OCI-LY7 (cell line): ENCODE results near the gene PLXNB2.

Experiments
- CTCF ChIP-seq: fragments of 200-600 bp; sonication (generic); conservative IDR thresholded peaks from 2 replicates; pipeline ENCODE4 v1.5.1; 2014; ENCODE audit warnings: mild to moderate bottlenecking, antibody characterized with exemption, low read length, moderate library complexity, mixed read lengths
- EZH2phosphoT487 ChIP-seq: fragments of 200-600 bp; sonication (generic); IDR thresholded peaks from 2 replicates; pipeline ENCODE4 v1.6.1; 2018; ENCODE audit warnings: low read depth, borderline replicate concordance, mild to moderate bottlenecking, mixed run types, antibody characterized with exemption, low read length, moderate library complexity, mixed read lengths

- TF ChIP-seq CTCF = no peak
- TF ChIP-seq EZH2phosphoT487 = no peak
Observed at GRCh38 chr22:50303515-50303847, 4.0 kb downstream of the PLXNB2 start.
